ENCODE results near the gene SRP14. TPM values are rescaled to one million over a fixed set of nuclear protein-coding genes. Genes with fewer than 3 reads are reported as not detected.
"Not testable (repeated sequence)": the region's sequence is repeated elsewhere in the genome, so short reads cannot be mapped to it uniquely, and the experiment has no call there.

SRP14 gene
- total RNA-seq, 1 experiment from 2014 or later, result 232 TPM

GRCh38 chr15:40080847-40081246 is 41.9 kb upstream of the SRP14 start:
- Histone ChIP-seq H2AFZ (ENCODE audit: low read length) (no peak overlapping the region), H3K9me3 (ENCODE audit: low read length) (no peaks in the 10 kb centered on the region), H3K4me1 (ENCODE audit: low read length) (peaks cover 6% of the 10 kb centered on the region; the same call in 1 of the 2 replicates), H3K36me3 (ENCODE audit: insufficient read depth, low read length) (no peaks in the 10 kb centered on the region), H4K20me1 (ENCODE audit: insufficient read depth, low read depth, low read length) (no peaks in the 10 kb centered on the region), H3K27me3 (ENCODE audit: low read length) (no peaks in the 10 kb centered on the region), H3K27ac (ENCODE audit: low read length) (no peak overlapping the region), H3K9me2 (replicated peaks; ENCODE audit: insufficient read depth, low read length) (no peaks in the 10 kb centered on the region), H3K4me2 (ENCODE audit: low read depth, low read length, poor library complexity, severe bottlenecking) (no peak overlapping the region), H3K79me2 (ENCODE audit: low read length) (no peaks in the 10 kb centered on the region), H3K4me3 (ENCODE audit: low read length) (no peak overlapping the region), H3K9ac (ENCODE audit: low read length) (no peak overlapping the region)
- DNase-seq, result no peak

- Histone ChIP-seq H4K20me1 (ENCODE audit: insufficient read depth, low read depth, low read length) (no peaks in the 10 kb centered on the region), H3K4me1 (ENCODE audit: low read length) (peaks cover 6% of the 10 kb centered on the region; the same call in 1 of the 2 replicates), H3K27me3 (ENCODE audit: low read length) (no peaks in the 10 kb centered on the region), H3K9me2 (replicated peaks; ENCODE audit: insufficient read depth, low read length) (no peaks in the 10 kb centered on the region), H2AFZ (ENCODE audit: low read length) (no peak overlapping the region), H3K9ac (ENCODE audit: low read length) (no peak overlapping the region), H3K4me2 (ENCODE audit: low read depth, low read length, poor library complexity, severe bottlenecking) (no peak overlapping the region), H3K36me3 (ENCODE audit: insufficient read depth, low read length) (no peaks in the 10 kb centered on the region), H3K79me2 (ENCODE audit: low read length) (no peaks in the 10 kb centered on the region), H3K9me3 (ENCODE audit: low read length) (no peaks in the 10 kb centered on the region), H3K27ac (ENCODE audit: low read length) (no peak overlapping the region), H3K4me3 (ENCODE audit: low read length) (no peak overlapping the region)
- DNase-seq, result no peak
These were observed 41.1 kb upstream of the SRP14 start for GRCh38 chr15:40080104-40080503.

GRCh38 chr15:40079456-40079855 is 40.5 kb upstream of the SRP14 start:
- H3K9ac ChIP-seq (ENCODE audit: low read length), result no peak overlapping the region
- H3K27ac ChIP-seq (ENCODE audit: low read length), result no peak overlapping the region
- no peaks in the 10 kb centered on the region for H3K9me3 ChIP-seq (ENCODE audit: low read length)
- no peaks in the 10 kb centered on the region for H3K27me3 ChIP-seq (ENCODE audit: low read length)
- H3K79me2 ChIP-seq (ENCODE audit: low read length), result no peaks in the 10 kb centered on the region
- peaks cover 6% of the 10 kb centered on the region; the same call in 1 of the 2 replicates for H3K4me1 ChIP-seq (ENCODE audit: low read length)
- no peak overlapping the region for H3K4me2 ChIP-seq (ENCODE audit: low read depth, low read length, poor library complexity, severe bottlenecking)
- no peaks in the 10 kb centered on the region for H3K9me2 ChIP-seq (replicated peaks; ENCODE audit: insufficient read depth, low read length)
- no peaks in the 10 kb centered on the region for H3K36me3 ChIP-seq (ENCODE audit: insufficient read depth, low read length)
- no peak overlapping the region for H3K4me3 ChIP-seq (ENCODE audit: low read length)
- H4K20me1 ChIP-seq (ENCODE audit: insufficient read depth, low read depth, low read length), result no peaks in the 10 kb centered on the region
- DNase-seq, result no peak
- no peak overlapping the region for H2AFZ ChIP-seq (ENCODE audit: low read length)

- H3K79me2 ChIP-seq (ENCODE audit: low read length), result no peaks in the 10 kb centered on the region
- H2AFZ ChIP-seq (ENCODE audit: low read length), result no peak overlapping the region
These were observed 36.5 kb upstream of the SRP14 start for GRCh38 chr15:40075298-40076044.

GRCh38 chr15:40074656-40075055 is 35.7 kb upstream of the SRP14 start:
- not testable (repeated sequence) for H3K36me3 ChIP-seq (ENCODE audit: insufficient read depth, low read length); H3K9me3 ChIP-seq (ENCODE audit: low read length); DNase-seq; H3K27ac ChIP-seq (ENCODE audit: low read length); H3K4me1 ChIP-seq (ENCODE audit: low read length); H3K9ac ChIP-seq (ENCODE audit: low read length); H3K9me2 ChIP-seq (replicated peaks; ENCODE audit: insufficient read depth, low read length); H3K27me3 ChIP-seq (ENCODE audit: low read length); H3K4me3 ChIP-seq (ENCODE audit: low read length); H3K79me2 ChIP-seq (ENCODE audit: low read length); H2AFZ ChIP-seq (ENCODE audit: low read length); H3K4me2 ChIP-seq (ENCODE audit: low read depth, low read length, poor library complexity, severe bottlenecking); H4K20me1 ChIP-seq (ENCODE audit: insufficient read depth, low read depth, low read length)

More at GRCh38 chr15:40075298-40076044, 36.5 kb upstream of the SRP14 start:
- no peaks in the 10 kb centered on the region for H3K4me1 ChIP-seq (ENCODE audit: low read length)
- H3K4me2 ChIP-seq (ENCODE audit: low read depth, low read length, poor library complexity, severe bottlenecking), result no peak overlapping the region
- H3K9ac ChIP-seq (ENCODE audit: low read length), result no peak overlapping the region
- no peaks in the 10 kb centered on the region for H4K20me1 ChIP-seq (ENCODE audit: insufficient read depth, low read depth, low read length)
- H3K4me3 ChIP-seq (ENCODE audit: low read length), result no peak overlapping the region
- no peaks in the 10 kb centered on the region for H3K27me3 ChIP-seq (ENCODE audit: low read length)
- no peaks in the 10 kb centered on the region for H3K9me2 ChIP-seq (replicated peaks; ENCODE audit: insufficient read depth, low read length)
- H3K36me3 ChIP-seq (ENCODE audit: insufficient read depth, low read length), result no peaks in the 10 kb centered on the region
- no peak for DNase-seq
- no peaks in the 10 kb centered on the region for H3K9me3 ChIP-seq (ENCODE audit: low read length)
- H3K27ac ChIP-seq (ENCODE audit: low read length), result no peak overlapping the region

- not testable (repeated sequence) for H3K27ac ChIP-seq (ENCODE audit: low read length); H3K36me3 ChIP-seq (ENCODE audit: insufficient read depth, low read length); H3K4me3 ChIP-seq (ENCODE audit: low read length); H4K20me1 ChIP-seq (ENCODE audit: insufficient read depth, low read depth, low read length); H3K9me3 ChIP-seq (ENCODE audit: low read length); H3K79me2 ChIP-seq (ENCODE audit: low read length); H3K9me2 ChIP-seq (replicated peaks; ENCODE audit: insufficient read depth, low read length); H2AFZ ChIP-seq (ENCODE audit: low read length); DNase-seq; H3K9ac ChIP-seq (ENCODE audit: low read length); H3K27me3 ChIP-seq (ENCODE audit: low read length); H3K4me1 ChIP-seq (ENCODE audit: low read length); H3K4me2 ChIP-seq (ENCODE audit: low read depth, low read length, poor library complexity, severe bottlenecking)
These were observed 34.9 kb upstream of the SRP14 start for GRCh38 chr15:40073716-40074490.

- no peak overlapping the region for H3K27ac ChIP-seq (ENCODE audit: low read length)
- no peaks in the 10 kb centered on the region for H3K36me3 ChIP-seq (ENCODE audit: insufficient read depth, low read length)
- no peak for DNase-seq
- no peak overlapping the region for H3K4me2 ChIP-seq (ENCODE audit: low read depth, low read length, poor library complexity, severe bottlenecking)
- no peaks in the 10 kb centered on the region for H3K9me3 ChIP-seq (ENCODE audit: low read length)
- peaks cover 11% of the 10 kb centered on the region for H3K4me1 ChIP-seq (ENCODE audit: low read length)
- H3K4me3 ChIP-seq (ENCODE audit: low read length), result no peak overlapping the region
- H2AFZ ChIP-seq (ENCODE audit: low read length), result no peak overlapping the region
- no peaks in the 10 kb centered on the region for H3K9me2 ChIP-seq (replicated peaks; ENCODE audit: insufficient read depth, low read length)
- H3K27me3 ChIP-seq (ENCODE audit: low read length), result no peaks in the 10 kb centered on the region
- H3K79me2 ChIP-seq (ENCODE audit: low read length), result no peaks in the 10 kb centered on the region
- no peaks in the 10 kb centered on the region for H4K20me1 ChIP-seq (ENCODE audit: insufficient read depth, low read depth, low read length)
- H3K9ac ChIP-seq (ENCODE audit: low read length), result no peak overlapping the region
These were observed 33.4 kb upstream of the SRP14 start for GRCh38 chr15:40072216-40072990.

Measured in Karpas-422 (cell line).